ENCODE data around the gene COLEC12. TPM values are rescaled to one million over a fixed set of nuclear protein-coding genes. Genes with fewer than 3 reads are reported as not detected.

Gene COLEC12
- total RNA-seq, 1 donor from 2014 or later = not detected

- Mint-ChIP-seq H3K9me3 (no peaks in the 10 kb centered on the region), H3K4me3 (no peak overlapping the region), H3K4me1 (ENCODE audit: low read depth) (no peaks in the 10 kb centered on the region), H3K27ac (no peak overlapping the region), H3K27me3 (ENCODE audit: insufficient read depth) (peaks cover 7% of the 10 kb centered on the region), H3K36me3 (ENCODE audit: low read depth) (no peaks in the 10 kb centered on the region)
- intact Hi-C loops (cut with micrococcal nuclease) = no loop called here
- no peak for DNase-seq (ENCODE audit: low spot score)
These were observed 144.8 kb downstream of the COLEC12 start for GRCh38 chr18:355678-356077.

GRCh38 chr18:354471-354870 is 146.0 kb downstream of the COLEC12 start:
- Mint-ChIP-seq H3K4me1 (ENCODE audit: low read depth) (no peaks in the 10 kb centered on the region), H3K36me3 (ENCODE audit: low read depth) (no peaks in the 10 kb centered on the region), H3K27me3 (ENCODE audit: insufficient read depth) (peaks cover 7% of the 10 kb centered on the region), H3K4me3 (no peak overlapping the region), H3K27ac (no peak overlapping the region), H3K9me3 (no peaks in the 10 kb centered on the region)
- intact Hi-C loops (cut with micrococcal nuclease) = no loop called here
- no peak for DNase-seq (ENCODE audit: low spot score)

GRCh38 chr18:354003-354402 is 146.5 kb downstream of the COLEC12 start:
- H3K4me1 Mint-ChIP-seq (ENCODE audit: low read depth) = no peaks in the 10 kb centered on the region
- DNase-seq (ENCODE audit: low spot score) = no peak
- H3K27ac Mint-ChIP-seq = no peak overlapping the region
- peaks cover 7% of the 10 kb centered on the region for H3K27me3 Mint-ChIP-seq (ENCODE audit: insufficient read depth)
- no peaks in the 10 kb centered on the region for H3K9me3 Mint-ChIP-seq
- intact Hi-C loops (cut with micrococcal nuclease) = no loop called here
- no peak overlapping the region for H3K4me3 Mint-ChIP-seq
- no peaks in the 10 kb centered on the region for H3K36me3 Mint-ChIP-seq (ENCODE audit: low read depth)

DNA sequence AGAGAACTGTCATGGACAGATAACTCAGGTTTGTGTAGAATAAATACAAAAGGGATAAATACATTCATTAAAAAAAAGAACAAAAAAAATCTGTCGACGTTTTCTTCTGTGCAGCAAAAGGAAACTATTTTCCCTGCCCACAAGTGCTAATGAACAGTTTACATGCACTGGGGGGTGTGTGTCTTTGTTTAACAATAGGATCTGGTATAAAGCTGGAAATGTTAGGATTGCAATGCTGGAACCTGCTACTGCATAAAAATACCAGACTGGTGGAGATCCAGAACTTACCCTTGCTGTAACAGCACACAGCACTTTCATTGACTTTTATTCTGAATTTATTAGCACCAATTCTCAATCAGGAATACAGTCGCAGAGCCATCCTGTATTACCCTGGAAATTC is 148.1 kb downstream of the COLEC12 start:
- no peak overlapping the region for H3K27ac Mint-ChIP-seq
- no peaks in the 10 kb centered on the region for H3K9me3 Mint-ChIP-seq
- H3K4me1 Mint-ChIP-seq (ENCODE audit: low read depth) = no peaks in the 10 kb centered on the region
- DNase-seq (ENCODE audit: low spot score) = no peak
- no peaks in the 10 kb centered on the region for H3K36me3 Mint-ChIP-seq (ENCODE audit: low read depth)
- H3K4me3 Mint-ChIP-seq = no peak overlapping the region
- H3K27me3 Mint-ChIP-seq (ENCODE audit: insufficient read depth) = peaks cover 7% of the 10 kb centered on the region
- intact Hi-C loops (cut with micrococcal nuclease) = no loop called here

- Mint-ChIP-seq H3K27ac (no peak overlapping the region), H3K4me1 (ENCODE audit: low read depth) (no peaks in the 10 kb centered on the region), H3K36me3 (ENCODE audit: low read depth) (no peaks in the 10 kb centered on the region), H3K9me3 (no peaks in the 10 kb centered on the region), H3K27me3 (ENCODE audit: insufficient read depth) (peaks cover 3% of the 10 kb centered on the region), H3K4me3 (no peak overlapping the region)
- DNase-seq (ENCODE audit: low spot score) = no peak
- intact Hi-C loops (cut with micrococcal nuclease) = no loop called here
These were observed 149.4 kb downstream of the COLEC12 start for GRCh38 chr18:350953-351572.

GRCh38 chr18:346600-346999 is 153.9 kb downstream of the COLEC12 start:
- intact Hi-C loops (cut with micrococcal nuclease) = no loop called here
- Mint-ChIP-seq H3K9me3 (no peaks in the 10 kb centered on the region), H3K36me3 (ENCODE audit: low read depth) (no peaks in the 10 kb centered on the region), H3K27ac (no peak overlapping the region), H3K4me3 (no peak overlapping the region), H3K27me3 (ENCODE audit: insufficient read depth) (no peaks in the 10 kb centered on the region), H3K4me1 (ENCODE audit: low read depth) (no peaks in the 10 kb centered on the region)
- no peak for DNase-seq (ENCODE audit: low spot score)

- no peak overlapping the region for H3K27ac Mint-ChIP-seq
- H3K9me3 Mint-ChIP-seq = no peaks in the 10 kb centered on the region
- no peak for DNase-seq (ENCODE audit: low spot score)
- H3K27me3 Mint-ChIP-seq (ENCODE audit: insufficient read depth) = peaks cover 10% of the 10 kb centered on the region
- no peaks in the 10 kb centered on the region for H3K36me3 Mint-ChIP-seq (ENCODE audit: low read depth)
- intact Hi-C loops (cut with micrococcal nuclease) = no loop called here
- H3K4me3 Mint-ChIP-seq = no peak overlapping the region
- H3K4me1 Mint-ChIP-seq (ENCODE audit: low read depth) = no peaks in the 10 kb centered on the region
These were observed 159.4 kb downstream of the COLEC12 start for GRCh38 chr18:341102-341501.

DNA sequence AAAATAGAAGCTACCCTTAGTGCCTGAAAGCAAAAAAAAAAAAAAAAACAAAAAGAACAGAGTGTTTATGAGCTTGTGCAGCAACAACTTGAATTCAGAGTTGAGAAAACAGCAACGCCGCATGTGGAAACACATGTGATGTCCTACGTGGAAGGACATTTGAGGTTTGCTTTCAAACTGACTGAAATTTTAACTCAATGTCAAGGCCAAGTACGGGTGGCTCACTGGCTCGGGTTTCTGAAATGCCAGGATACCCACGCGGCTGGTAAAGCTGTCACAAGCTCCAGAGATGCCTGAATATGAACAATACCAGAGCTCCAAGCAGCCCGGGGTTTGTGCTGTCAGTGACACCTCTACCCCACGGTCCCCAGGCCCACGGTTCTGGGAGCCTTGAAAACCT is 160.5 kb downstream of the COLEC12 start:
- no peak overlapping the region for H3K4me3 Mint-ChIP-seq
- H3K27ac Mint-ChIP-seq = no peak overlapping the region
- no peaks in the 10 kb centered on the region for H3K4me1 Mint-ChIP-seq (ENCODE audit: low read depth)
- intact Hi-C loops (cut with micrococcal nuclease) = no loop called here
- H3K27me3 Mint-ChIP-seq (ENCODE audit: insufficient read depth) = peaks cover 10% of the 10 kb centered on the region
- no peak for DNase-seq (ENCODE audit: low spot score)
- H3K9me3 Mint-ChIP-seq = no peaks in the 10 kb centered on the region
- no peaks in the 10 kb centered on the region for H3K36me3 Mint-ChIP-seq (ENCODE audit: low read depth)

DNA sequence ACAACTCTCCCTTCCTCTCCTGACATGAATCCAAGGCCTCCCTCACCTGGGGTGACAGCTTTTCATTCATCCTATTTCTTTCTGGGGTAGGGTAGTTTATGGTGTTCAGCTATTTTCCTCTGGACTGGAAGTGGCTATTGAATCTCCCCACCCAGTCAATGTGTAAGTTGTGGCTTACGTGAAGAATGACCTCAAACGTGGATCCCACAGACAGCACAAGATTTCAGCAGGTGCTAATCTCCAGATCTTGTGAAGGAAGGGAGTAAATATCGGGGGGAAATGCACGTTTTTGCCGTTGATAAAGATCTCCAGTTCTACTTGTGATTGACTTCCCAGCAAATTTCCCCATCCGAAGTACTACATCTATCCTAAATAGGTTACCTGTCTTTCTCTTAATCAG is 161.3 kb downstream of the COLEC12 start:
- Mint-ChIP-seq H3K27ac (no peak overlapping the region), H3K4me3 (no peak overlapping the region), H3K36me3 (ENCODE audit: low read depth) (no peaks in the 10 kb centered on the region), H3K9me3 (no peaks in the 10 kb centered on the region), H3K4me1 (ENCODE audit: low read depth) (no peaks in the 10 kb centered on the region), H3K27me3 (ENCODE audit: insufficient read depth) (peaks cover 10% of the 10 kb centered on the region)
- intact Hi-C loops (cut with micrococcal nuclease) = no loop called here
- no peak for DNase-seq (ENCODE audit: low spot score)

- intact Hi-C loops (cut with micrococcal nuclease) = no loop called here
- Mint-ChIP-seq H3K27me3 (ENCODE audit: insufficient read depth) (peaks cover 14% of the 10 kb centered on the region), H3K4me1 (ENCODE audit: low read depth) (no peaks in the 10 kb centered on the region), H3K4me3 (no peak overlapping the region), H3K36me3 (ENCODE audit: low read depth) (no peaks in the 10 kb centered on the region), H3K9me3 (no peaks in the 10 kb centered on the region), H3K27ac (no peak overlapping the region)
- DNase-seq (ENCODE audit: low spot score) = no peak
These were observed 163.8 kb downstream of the COLEC12 start for GRCh38 chr18:336713-337112.

DNA sequence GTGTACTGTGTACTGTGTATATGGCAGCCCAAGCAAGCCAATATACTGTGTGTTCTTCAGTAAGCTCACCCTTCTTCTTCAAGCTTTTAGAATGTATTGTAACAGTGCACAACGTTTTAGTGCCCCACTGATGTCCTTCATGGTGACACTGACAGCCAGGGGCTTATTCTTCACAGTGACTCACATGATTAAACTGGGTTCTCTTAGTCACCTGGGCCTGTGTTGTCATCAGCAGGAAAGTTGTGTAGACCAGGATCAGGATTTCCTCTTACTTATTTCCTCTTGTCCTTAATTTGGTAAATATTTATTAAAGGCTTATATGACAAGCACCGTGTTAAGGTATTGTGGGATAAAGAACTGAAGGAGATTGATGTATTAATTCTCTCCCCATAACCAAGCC is 164.8 kb downstream of the COLEC12 start:
- Mint-ChIP-seq H3K4me1 (ENCODE audit: low read depth) (no peaks in the 10 kb centered on the region), H3K36me3 (ENCODE audit: low read depth) (no peaks in the 10 kb centered on the region), H3K27ac (no peak overlapping the region), H3K4me3 (no peak overlapping the region), H3K27me3 (ENCODE audit: insufficient read depth) (peaks cover 12% of the 10 kb centered on the region), H3K9me3 (no peaks in the 10 kb centered on the region)
- no peak for DNase-seq (ENCODE audit: low spot score)
- intact Hi-C loops (cut with micrococcal nuclease) = no loop called here

GRCh38 chr18:334575-335132 is 165.8 kb downstream of the COLEC12 start:
- Mint-ChIP-seq H3K4me1 (ENCODE audit: low read depth) (no peaks in the 10 kb centered on the region), H3K4me3 (no peak overlapping the region), H3K36me3 (ENCODE audit: low read depth) (no peaks in the 10 kb centered on the region), H3K27me3 (ENCODE audit: insufficient read depth) (peaks cover 10% of the 10 kb centered on the region), H3K27ac (no peak overlapping the region), H3K9me3 (no peaks in the 10 kb centered on the region)
- DNase-seq (ENCODE audit: low spot score) = no peak
- intact Hi-C loops (cut with micrococcal nuclease) = no loop called here

GRCh38 chr18:332721-333510 is 167.6 kb downstream of the COLEC12 start:
- intact Hi-C loops (cut with micrococcal nuclease) = no loop called here
- Mint-ChIP-seq H3K27me3 (ENCODE audit: insufficient read depth) (peaks cover 6% of the 10 kb centered on the region), H3K9me3 (no peaks in the 10 kb centered on the region), H3K27ac (no peak overlapping the region), H3K4me3 (no peak overlapping the region), H3K36me3 (ENCODE audit: low read depth) (no peaks in the 10 kb centered on the region), H3K4me1 (ENCODE audit: low read depth) (no peaks in the 10 kb centered on the region)
- DNase-seq (ENCODE audit: low spot score) = no peak
